CD14-positive monocyte (primary cell): ENCODE data around the gene TLCD3B. TPM values are rescaled to one million over a fixed set of nuclear protein-coding genes. Genes with fewer than 3 reads are reported as not detected.
A peak's percentile ranks its signal among the peaks of the same experiment; 100 is the strongest.

ENCODE experiments used
- DNase-seq, 3 donors: peaks; one replicate each; pipeline ENCODE4 v3.0.0-alpha.2; 2011 to 2022
- H2AFZ ChIP-seq: 2 replicates; pipeline ENCODE4 v1.6.0; 2012; ENCODE audit warnings: mild to moderate bottlenecking, low read depth, low read length, inconsistent platforms; ENCODE audit not compliant: insufficient read depth, poor library complexity, severe bottlenecking
- H3K27ac ChIP-seq, 2 donors: 1 replicate in 1 of 2; 2 replicates in 1 of 2; pipeline ENCODE4 v1.5.1; 2012 to 2013; ENCODE audit warnings: low read length in 2 of 2, control low read depth in 1 of 2, inconsistent platforms in 1 of 2, low read depth in 1 of 2, mild to moderate bottlenecking in 1 of 2
- H3K27me3 ChIP-seq, 2 donors: one replicate each; pipeline versions ENCODE4 v1.6.0 to v1.6.1; 2011 to 2013; ENCODE audit warnings: low read length in 2 of 2; ENCODE audit not compliant: control insufficient read depth in 2 of 2, insufficient read depth in 2 of 2
- H3K36me3 ChIP-seq, 2 donors: replicated peaks in 1 of 2; 1 replicate in 1 of 2; 2 replicates in 1 of 2; pipeline versions ENCODE4 v1.5.1 to v1.6.1; 2012 to 2013; ENCODE audit warnings: low read length in 2 of 2, control low read depth in 1 of 2, inconsistent platforms in 1 of 2, mild to moderate bottlenecking in 1 of 2; ENCODE audit not compliant: insufficient read depth in 2 of 2, control insufficient read depth in 1 of 2
- H3K4me1 ChIP-seq, 2 donors: 1 replicate in 1 of 2; 2 replicates in 1 of 2; pipeline versions ENCODE4 v1.5.1 to v1.6.1; 2012 to 2013; ENCODE audit warnings: low read length in 2 of 2, control low read depth in 1 of 2, inconsistent platforms in 1 of 2, mild to moderate bottlenecking in 1 of 2, moderate library complexity in 1 of 2; ENCODE audit not compliant: insufficient read depth in 2 of 2, control insufficient read depth in 1 of 2
- H3K4me2 ChIP-seq: replicated peaks from 2 replicates; pipeline ENCODE3; 2012; ENCODE audit warnings: low read length, moderate library complexity, mild to moderate bottlenecking; ENCODE audit not compliant: poor library complexity, severe bottlenecking; ENCODE audit errors: extremely low read depth
- H3K4me3 ChIP-seq, 3 experiments: fragments of 200-600 bp in 1 of 3; sonication (generic) in 1 of 3; replicated peaks in 1 of 3; 1 replicate in 2 of 3; 2 replicates in 1 of 3; pipeline ENCODE4 v1.5.1; 2011 to 2013; ENCODE audit warnings: low read length in 3 of 3, mild to moderate bottlenecking in 3 of 3, control low read depth in 2 of 3, low read depth in 2 of 3, inconsistent platforms in 1 of 3, moderate library complexity in 1 of 3
- H3K79me2 ChIP-seq: 2 replicates; pipeline ENCODE4 v1.6.0; 2012; ENCODE audit warnings: mild to moderate bottlenecking, control low read depth, inconsistent platforms, low read length, moderate library complexity; ENCODE audit not compliant: insufficient read depth
- H3K9ac ChIP-seq: 2 replicates; pipeline ENCODE4 v1.6.0; 2017; ENCODE audit warnings: low read length, mild to moderate bottlenecking; ENCODE audit not compliant: insufficient read depth, poor library complexity, severe bottlenecking
- H3K9me3 ChIP-seq, 2 donors: replicated peaks in 1 of 2; 1 replicate in 1 of 2; 2 replicates in 1 of 2; pipeline versions ENCODE4 v1.5.1 to v1.6.1; 2012 to 2013; ENCODE audit warnings: low read length in 2 of 2, control low read depth in 1 of 2; ENCODE audit not compliant: control insufficient read depth in 1 of 2, insufficient read depth in 1 of 2
- H4K20me1 ChIP-seq: 2 replicates; pipeline ENCODE4 v1.6.0; 2012; ENCODE audit warnings: mild to moderate bottlenecking, low read length, control low read depth, moderate library complexity; ENCODE audit not compliant: insufficient read depth
- H3K27ac Mint-ChIP-seq, 7 donors: one replicate each; pipeline ENCODE4 v1.8.0; 2020; ENCODE audit warnings: mild to moderate bottlenecking in 7 of 7, mixed read lengths in 7 of 7, moderate library complexity in 6 of 7, inconsistent platforms in 2 of 7
- H3K27me3 Mint-ChIP-seq, 3 donors: one replicate each; pipeline ENCODE4 v1.8.0; 2021 to 2022; ENCODE audit warnings: low read depth in 3 of 3, mild to moderate bottlenecking in 3 of 3, mixed read lengths in 3 of 3, moderate library complexity in 3 of 3, inconsistent platforms in 1 of 3
- H3K36me3 Mint-ChIP-seq, 2 donors: one replicate each; pipeline ENCODE4 v1.8.0; 2020; ENCODE audit warnings: mixed read lengths in 2 of 2, inconsistent platforms in 1 of 2, mild to moderate bottlenecking in 1 of 2
- H3K4me1 Mint-ChIP-seq: one replicate; pipeline ENCODE4 v1.8.0; 2020; ENCODE audit warnings: mild to moderate bottlenecking, mixed read lengths
- H3K4me3 Mint-ChIP-seq, 2 donors: one replicate each; pipeline ENCODE4 v1.8.0; 2020; ENCODE audit warnings: mild to moderate bottlenecking in 2 of 2, mixed read lengths in 2 of 2, moderate library complexity in 1 of 2
- H3K9me3 Mint-ChIP-seq, 7 donors: one replicate each; pipeline ENCODE4 v1.8.0; 2020 to 2022; ENCODE audit warnings: mixed read lengths in 7 of 7, mild to moderate bottlenecking in 6 of 7, moderate library complexity in 6 of 7, inconsistent platforms in 2 of 7
- CTCF ChIP-seq: fragments of 200-600 bp; IDR thresholded peaks from one replicate; pipeline ENCODE4 v1.8.0; 2022; ENCODE audit warnings: antibody characterized with exemption, mild to moderate bottlenecking
- whole genome bisulfite sequencing: methylation state at CpG from one replicate; pipeline ENCODE4 v1.1.5; 2013; ENCODE audit warnings: missing lambda C conversion rate; ENCODE audit not compliant: insufficient coverage; 5-methylcytosine and 5-hydroxymethylcytosine counted together
- intact Hi-C, 2 donors: fragments of 100-400 bp; cut with micrococcal nuclease; formaldehyde crosslinking; loops; one replicate each; pipeline versions ENCODE4 v1.15.0 to v1.15.1; 2023
- polyA plus RNA-seq, 3 donors: library from polyadenylated mRNA; depleted of rRNA in 1 of 3; unstranded in 2 of 3; stranded (reverse) in 1 of 3; fragments of 300-500 nt in 2 of 3; fragments of >200 nt in 1 of 3; fragmentation: Illumina TruSeq in 2 of 3; gene quantifications; 1 replicate in 2 of 3; 2 replicates in 1 of 3; pipeline ENCODE4 v1.2.3, GENCODE V29; 2012 to 2021

TLCD3B gene
- polyA plus RNA-seq, 3 donors: not detected

GRCh38 chr16:30076276-30076791, 45.3 kb upstream of the TLCD3B start:
- Histone ChIP-seq H3K27ac (peak overlapping the region; percentile 83 to 92), H3K36me3 (peaks cover 44 to 61% of the 10 kb centered on the region in 2 donors), H3K27me3 (no peaks in the 10 kb centered on the region), H3K79me2 (peaks cover 61% of the 10 kb centered on the region), H3K4me2 (peak overlapping the region; percentile 97), H3K4me3 (peak overlapping the region; percentile 69 to 93 (median 83)), H2AFZ (peak overlapping the region; percentile 80), H3K4me1 (peaks cover 24 to 39% of the 10 kb centered on the region in 2 donors), H4K20me1 (peaks cover 59% of the 10 kb centered on the region), H3K9me3 (no peaks in the 10 kb centered on the region), H3K9ac (peak overlapping the region; percentile 93)
- Mint-ChIP-seq H3K9me3 (peaks cover 0 to 2% (median 0%) of the 10 kb centered on the region in 7 donors), H3K27ac (peak overlapping the region; percentile 76 to 96 (median 95)), H3K4me3 (peak overlapping the region; percentile 90), H3K27me3 (no peaks in the 10 kb centered on the region), H3K36me3 (peaks cover 51 to 63% of the 10 kb centered on the region in 2 donors), H3K4me1 (peaks cover 31% of the 10 kb centered on the region)
- WGBS: under 1% methylated on average over 30 of the region's 33 CpGs
- intact Hi-C loops: loop anchor here in 1 of 2 donors (2.0 kb wide), 1 partner anchor 14 kb away; the partner anchor contains the start of gene TBX6
- DNase-seq: no peak
- TF ChIP-seq CTCF: no peak

GRCh38 chr16:30075503-30076275, 44.6 kb upstream of the TLCD3B start, which contains the start of gene PPP4C:
Gene PPP4C, plus strand, starts transcription at chr16:30075994. Its CDS starts 384 bp downstream, at chr16:30076378.
- Mint-ChIP-seq H3K27me3 (no peaks in the 10 kb centered on the region), H3K4me3 (peak within 1 kb of the TSS; percentile 90), H3K4me1 (peaks cover 31% of the 10 kb centered on the region), H3K9me3 (peaks cover 0 to 2% (median 0%) of the 10 kb centered on the region in 7 donors), H3K36me3 (peaks cover 50 to 63% of the 10 kb centered on the region in 2 donors), H3K27ac (peak within 1 kb of the TSS; percentile 91 to 96 (median 96))
- H3K4me1 ChIP-seq: peaks cover 24 to 39% of the 10 kb centered on the region in 2 donors
- H3K4me2 ChIP-seq: peak within 1 kb of the TSS; percentile 97
- H3K36me3 ChIP-seq: peaks cover 44 to 61% of the 10 kb centered on the region in 2 donors
- TF ChIP-seq CTCF: no peak
- no peaks in the 10 kb centered on the region for H3K9me3 ChIP-seq
- under 1% methylated on average over 58 of the region's 67 CpGs for WGBS
- H2AFZ ChIP-seq: peak within 1 kb of the TSS; percentile 80
- H3K27ac ChIP-seq: peak within 1 kb of the TSS; percentile 83 to 92
- peak within 1 kb of the TSS; percentile 69 to 93 (median 83) for H3K4me3 ChIP-seq
- no peaks in the 10 kb centered on the region for H3K27me3 ChIP-seq
- intact Hi-C loops: loop anchor here in 1 of 2 donors (1.0 to 2.0 kb wide), 2 partner anchors 9 to 15 kb away; partner anchors contain the start of gene TBX6
- DNase-seq: peak; percentile 86 to 92 (median 87)
- H3K9ac ChIP-seq: peak within 1 kb of the TSS; percentile 93
- H4K20me1 ChIP-seq: peaks cover 59% of the 10 kb centered on the region
- peaks cover 60% of the 10 kb centered on the region for H3K79me2 ChIP-seq
